Measurements from ENCODE around the gene TLCD5.

- TF ChIP-seq ZBTB7A (tag by site-specific recombination; IDR thresholded peaks at IDR 0.05; ENCODE audit: low read depth) = no peak
- TF ChIP-seq BCL11A (tag by site-specific recombination; IDR thresholded peaks at IDR 0.05; ENCODE audit: low read depth) = no peak
Observed at GRCh38 chr11:120350637-120351036, 25.5 kb downstream of the TLCD5 start.

Measured in HEK293 (cell line).